Stomach (tissue), 19 donors: ENCODE measurements around the gene PTH2. TPM values are rescaled to one million over a fixed set of nuclear protein-coding genes. Genes with fewer than 3 reads are reported as not detected.

Experiments used
- DNase-seq, 2 donors: peaks; one replicate each; pipeline versions ENCODE4 v3.0.0 to v3.0.0-alpha.2; 2013 to 2019
- H3K27ac ChIP-seq, 5 donors: fragments of 200-600 bp in 4 of 5; sonication (generic) in 4 of 5; one replicate each; pipeline ENCODE4 v1.5.1; 2013 to 2019; ENCODE audit warnings: mild to moderate bottlenecking in 1 of 5, moderate library complexity in 1 of 5
- H3K27me3 ChIP-seq, 3 donors: fragments of 200-600 bp; sonication (generic); one replicate each; pipeline ENCODE4 v1.5.1; 2017 to 2019; ENCODE audit warnings: mixed run types in 1 of 3
- H3K36me3 ChIP-seq, 4 donors: fragments of 200-600 bp; sonication (generic); 1 replicate in 3 of 4; 2 replicates in 1 of 4; pipeline ENCODE4 v1.5.1; 2016 to 2019
- H3K4me1 ChIP-seq, 4 donors: fragments of 200-600 bp; sonication (generic); one replicate each; pipeline ENCODE4 v1.5.1; 2016 to 2019
- H3K4me3 ChIP-seq, 4 donors: fragments of 200-600 bp; sonication (generic) in 3 of 4; one replicate each; pipeline ENCODE4 v1.5.1; 2016 to 2019; ENCODE audit warnings: mild to moderate bottlenecking in 1 of 4
- H3K9me3 ChIP-seq, 4 donors: fragments of 200-600 bp; sonication (generic); one replicate each; pipeline ENCODE4 v1.5.1; 2016 to 2019
- EP300 ChIP-seq: sonication (generic); formaldehyde crosslinking; IDR thresholded peaks from one replicate; pipeline ENCODE4 v1.6.1; 2017; ENCODE audit warnings: antibody characterized with exemption
- POLR2A ChIP-seq, 4 donors: fragments of 450-650 bp; IDR thresholded peaks; one replicate each; pipeline ENCODE4 v1.6.1; 2016; ENCODE audit warnings: antibody characterized with exemption in 4 of 4, control low read depth in 2 of 4, mild to moderate bottlenecking in 1 of 4, moderate library complexity in 1 of 4
- POLR2AphosphoS5 ChIP-seq, 3 donors: sonication (generic); formaldehyde crosslinking; IDR thresholded peaks; one replicate each; pipeline ENCODE4 v1.6.1; 2016; ENCODE audit warnings: antibody characterized with exemption in 3 of 3
- WGBS, 5 donors: extraction: QIAGEN DNeasy Blood & Tissue Kit in 3 of 5; methylation state at CpG; one replicate each; pipeline versions ENCODE4 v1.1.5 to v1.1.7; 2013 to 2018; 5-methylcytosine and 5-hydroxymethylcytosine counted together
- intact Hi-C: fragments of 100-400 bp; cut with DNase I; formaldehyde crosslinking; loops from one replicate; pipeline ENCODE4 v1.15.1; 2023; ENCODE audit warnings: low total_unique reads
- long read RNA-seq, 10 donors: transcript quantifications; one replicate each; lab custom pipeline, GENCODE V29; 2026
- polyA plus RNA-seq, 3 donors: library from polyadenylated mRNA; stranded (reverse); fragments of 200-250 nt; gene quantifications; one replicate each; pipeline ENCODE4 v1.2.3, GENCODE V29; 2013
- total RNA-seq, 5 donors: library from RNA; depleted of rRNA; stranded (reverse); fragments of >200 nt; gene quantifications; one replicate each; pipeline versions ENCODE4 v1.1.0 to v1.2.3, GENCODE V29; 2014 to 2016
- TF ChIP-seq, protein P1 (sequence below), 7 experiments: fragments of 450-650 bp in 4 of 7; fragments of 200-600 bp in 3 of 7; sonication (generic) in 3 of 7; IDR thresholded peaks; one replicate each; pipeline ENCODE4 v1.5.1; 2016 to 2019; ENCODE audit warnings: antibody characterized with exemption in 7 of 7, control low read depth in 2 of 7, mild to moderate bottlenecking in 1 of 7
- donor health status: healthy with polysubstance abuse.
- donor health status: Bipolar disorder and iron deficiency.
- donor health status: healthy.

PTH2 gene
- total RNA-seq (not detected), polyA plus RNA-seq (not detected)
- long read RNA-seq, donor 1 = 0 reads
- long read RNA-seq, donor 2 = 0 reads
- long read RNA-seq, donor 3 = 0 reads
- long read RNA-seq, donor 4 = 0 reads
- long read RNA-seq, donor 5 = 0 reads
- long read RNA-seq, donor 6 = 0 reads
- long read RNA-seq, donor 7 = 0 reads
- long read RNA-seq, donor 8 = 0 reads
- long read RNA-seq, donor 9 = 0 reads
- long read RNA-seq, donor 10 = 0 reads

GRCh38 chr19:49423071-49423984, at the start of gene PTH2:
PTH2 (minus strand) TSS chr19:49423441; CDS start chr19:49423339, 102 bp downstream.
- Histone ChIP-seq H3K4me1 (peaks cover 26 to 39% (median 34%) of the 10 kb centered on the region in 4 donors), H3K9me3 (no peaks in the 10 kb centered on the region), H3K4me3 (peak within 1 kb of the TSS; percentile 9 to 44 (median 21)), H3K27me3 (peaks cover 36 to 100% (median 96%) of the 10 kb centered on the region in 3 donors), H3K36me3 (no peaks in the 10 kb centered on the region), H3K27ac (no peak within 1 kb of the TSS)
- no peak for DNase-seq
- intact Hi-C loops = no loop called here
- WGBS, 5 donors = 7 to 12% (median 9%) methylated on average over 25 to 42 of the region's 42 CpGs
- TF ChIP-seq, protein P1, sequence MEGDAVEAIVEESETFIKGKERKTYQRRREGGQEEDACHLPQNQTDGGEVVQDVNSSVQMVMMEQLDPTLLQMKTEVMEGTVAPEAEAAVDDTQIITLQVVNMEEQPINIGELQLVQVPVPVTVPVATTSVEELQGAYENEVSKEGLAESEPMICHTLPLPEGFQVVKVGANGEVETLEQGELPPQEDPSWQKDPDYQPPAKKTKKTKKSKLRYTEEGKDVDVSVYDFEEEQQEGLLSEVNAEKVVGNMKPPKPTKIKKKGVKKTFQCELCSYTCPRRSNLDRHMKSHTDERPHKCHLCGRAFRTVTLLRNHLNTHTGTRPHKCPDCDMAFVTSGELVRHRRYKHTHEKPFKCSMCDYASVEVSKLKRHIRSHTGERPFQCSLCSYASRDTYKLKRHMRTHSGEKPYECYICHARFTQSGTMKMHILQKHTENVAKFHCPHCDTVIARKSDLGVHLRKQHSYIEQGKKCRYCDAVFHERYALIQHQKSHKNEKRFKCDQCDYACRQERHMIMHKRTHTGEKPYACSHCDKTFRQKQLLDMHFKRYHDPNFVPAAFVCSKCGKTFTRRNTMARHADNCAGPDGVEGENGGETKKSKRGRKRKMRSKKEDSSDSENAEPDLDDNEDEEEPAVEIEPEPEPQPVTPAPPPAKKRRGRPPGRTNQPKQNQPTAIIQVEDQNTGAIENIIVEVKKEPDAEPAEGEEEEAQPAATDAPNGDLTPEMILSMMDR (IDR thresholded peaks at IDR 0.05) = no peak
- no peak for TF ChIP-seq EP300
- TF ChIP-seq POLR2A (IDR thresholded peaks at IDR 0.05) = no peak
- no peak for TF ChIP-seq POLR2AphosphoS5 (IDR thresholded peaks at IDR 0.05)

DNA sequence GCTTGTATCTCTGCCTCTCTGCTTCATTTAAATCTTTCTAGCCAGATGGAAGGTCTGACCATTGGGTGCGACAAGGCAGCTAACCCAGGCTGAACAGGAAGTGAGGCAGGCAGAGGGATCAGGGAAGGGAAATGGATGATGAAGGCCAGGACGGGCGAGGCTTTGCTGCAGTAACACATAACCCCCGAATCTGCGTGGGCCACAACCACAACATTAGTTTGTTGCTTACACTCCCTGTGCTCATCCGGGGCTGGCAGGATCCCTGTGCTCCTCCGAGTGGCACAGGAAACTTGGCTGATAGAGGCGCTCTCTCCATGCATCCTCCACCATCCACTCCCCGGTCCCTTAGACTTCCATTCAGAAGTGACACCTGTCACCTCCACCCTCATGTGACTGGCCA, 49.7 kb upstream of the PTH2 start:
- no peak overlapping the region for H3K4me3 ChIP-seq
- intact Hi-C loops = no loop called here
- peaks cover 0 to 21% (median 10%) of the 10 kb centered on the region in 4 donors for H3K36me3 ChIP-seq
- peak overlapping the region in 1 of 5 donors; percentile 32 for H3K27ac ChIP-seq
- peak in 1 of 2 donors; percentile 12 for DNase-seq
- TF ChIP-seq POLR2A (IDR thresholded peaks at IDR 0.05) (no peak), POLR2AphosphoS5 (IDR thresholded peaks at IDR 0.05) (no peak), EP300 (no peak)
- 60 to 76% (median 70%) methylated on average over 9 of the region's 9 CpGs for WGBS, 5 donors
- H3K4me1 ChIP-seq = peaks cover 6 to 57% (median 41%) of the 10 kb centered on the region in 4 donors
- no peaks in the 10 kb centered on the region for H3K9me3 ChIP-seq
- H3K27me3 ChIP-seq = no peaks in the 10 kb centered on the region

- no peak overlapping the region for H3K4me3 ChIP-seq
- peak in 1 of 2 donors; percentile 17 for DNase-seq
- H3K9me3 ChIP-seq = no peaks in the 10 kb centered on the region
- 70 to 78% (median 76%) methylated on average over 6 to 8 of the region's 8 CpGs for WGBS, 5 donors
- intact Hi-C loops = no loop called here
- H3K36me3 ChIP-seq = peaks cover 0 to 43% (median 31%) of the 10 kb centered on the region in 4 donors
- peak overlapping the region in 2 of 5 donors; percentile 69 for H3K27ac ChIP-seq
- peaks cover 6 to 48% (median 37%) of the 10 kb centered on the region in 4 donors for H3K4me1 ChIP-seq
- TF ChIP-seq POLR2AphosphoS5 (IDR thresholded peaks at IDR 0.05) (no peak), POLR2A (IDR thresholded peaks at IDR 0.05) (no peak), EP300 (no peak)
- TF ChIP-seq, protein P1 (IDR thresholded peaks at IDR 0.05) = no peak
- H3K27me3 ChIP-seq = no peaks in the 10 kb centered on the region
These were observed 47.4 kb upstream of the PTH2 start for GRCh38 chr19:49470615-49470978.

- no peaks in the 10 kb centered on the region for H3K27me3 ChIP-seq
- peaks cover 0 to 49% (median 37%) of the 10 kb centered on the region in 4 donors for H3K36me3 ChIP-seq
- H3K9me3 ChIP-seq = no peaks in the 10 kb centered on the region
- TF ChIP-seq POLR2AphosphoS5 (IDR thresholded peaks at IDR 0.05) = no peak
- no peak for TF ChIP-seq EP300
- TF ChIP-seq, protein P1 (IDR thresholded peaks at IDR 0.05) = no peak
- no peak for TF ChIP-seq POLR2A (IDR thresholded peaks at IDR 0.05)
- DNase-seq = peak; percentile 40 to 71
- H3K4me3 ChIP-seq = no peak overlapping the region
- H3K27ac ChIP-seq = peak overlapping the region; percentile 19 to 74 (median 69)
- H3K4me1 ChIP-seq = peaks cover 6 to 42% (median 31%) of the 10 kb centered on the region in 4 donors
- 67 to 84% (median 73%) methylated on average over 19 to 25 of the region's 25 CpGs for whole genome bisulfite sequencing, 5 donors
- intact Hi-C loops = no loop called here
These were observed 46.8 kb upstream of the PTH2 start for GRCh38 chr19:49469828-49470614.
